ENCODE measurements around the gene LTBP1.

The LTBP1 gene

GRCh38 chr2:33302348-33302747 is 355.6 kb downstream of the LTBP1 start:
- no peaks in the 10 kb centered on the region for H3K27me3 ChIP-seq (replicated peaks; ENCODE audit: control insufficient read depth, insufficient read depth, low read length)
- TF ChIP-seq, protein P1, sequence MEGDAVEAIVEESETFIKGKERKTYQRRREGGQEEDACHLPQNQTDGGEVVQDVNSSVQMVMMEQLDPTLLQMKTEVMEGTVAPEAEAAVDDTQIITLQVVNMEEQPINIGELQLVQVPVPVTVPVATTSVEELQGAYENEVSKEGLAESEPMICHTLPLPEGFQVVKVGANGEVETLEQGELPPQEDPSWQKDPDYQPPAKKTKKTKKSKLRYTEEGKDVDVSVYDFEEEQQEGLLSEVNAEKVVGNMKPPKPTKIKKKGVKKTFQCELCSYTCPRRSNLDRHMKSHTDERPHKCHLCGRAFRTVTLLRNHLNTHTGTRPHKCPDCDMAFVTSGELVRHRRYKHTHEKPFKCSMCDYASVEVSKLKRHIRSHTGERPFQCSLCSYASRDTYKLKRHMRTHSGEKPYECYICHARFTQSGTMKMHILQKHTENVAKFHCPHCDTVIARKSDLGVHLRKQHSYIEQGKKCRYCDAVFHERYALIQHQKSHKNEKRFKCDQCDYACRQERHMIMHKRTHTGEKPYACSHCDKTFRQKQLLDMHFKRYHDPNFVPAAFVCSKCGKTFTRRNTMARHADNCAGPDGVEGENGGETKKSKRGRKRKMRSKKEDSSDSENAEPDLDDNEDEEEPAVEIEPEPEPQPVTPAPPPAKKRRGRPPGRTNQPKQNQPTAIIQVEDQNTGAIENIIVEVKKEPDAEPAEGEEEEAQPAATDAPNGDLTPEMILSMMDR (IDR thresholded peaks at IDR 0.05; ENCODE audit: insufficient read depth, low read length, poor library complexity, severe bottlenecking) = no peak
- no peaks in the 10 kb centered on the region for H3K36me3 ChIP-seq (ENCODE audit: control insufficient read depth, insufficient read depth, low read length)
- DNase-seq (ENCODE audit: extremely low read depth, insufficient read length) = no peak
- no peak overlapping the region for H3K4me3 ChIP-seq (replicated peaks; ENCODE audit: low read depth, low read length)

GRCh38 chr2:33304032-33304864 is 357.5 kb downstream of the LTBP1 start:
- TF ChIP-seq, protein P1 (IDR thresholded peaks at IDR 0.05; ENCODE audit: insufficient read depth, low read length, poor library complexity, severe bottlenecking) = no peak
- Histone ChIP-seq H3K27me3 (replicated peaks; ENCODE audit: control insufficient read depth, insufficient read depth, low read length) (no peaks in the 10 kb centered on the region), H3K4me3 (replicated peaks; ENCODE audit: low read depth, low read length) (no peak overlapping the region), H3K36me3 (ENCODE audit: control insufficient read depth, insufficient read depth, low read length) (no peaks in the 10 kb centered on the region)
- no peak for DNase-seq (ENCODE audit: extremely low read depth, insufficient read length)

- DNase-seq (ENCODE audit: extremely low read depth, insufficient read length) = no peak
- H3K4me3 ChIP-seq (replicated peaks; ENCODE audit: low read depth, low read length) = no peak overlapping the region
- TF ChIP-seq, protein P1 (IDR thresholded peaks at IDR 0.05; ENCODE audit: insufficient read depth, low read length, poor library complexity, severe bottlenecking) = no peak
- H3K36me3 ChIP-seq (ENCODE audit: control insufficient read depth, insufficient read depth, low read length) = no peaks in the 10 kb centered on the region
- no peaks in the 10 kb centered on the region for H3K27me3 ChIP-seq (replicated peaks; ENCODE audit: control insufficient read depth, insufficient read depth, low read length)
Observed at GRCh38 chr2:33307659-33308270, 361.0 kb downstream of the LTBP1 start.

GRCh38 chr2:33312355-33312754 is 365.6 kb downstream of the LTBP1 start:
- TF ChIP-seq, protein P1 (IDR thresholded peaks at IDR 0.05; ENCODE audit: insufficient read depth, low read length, poor library complexity, severe bottlenecking) = no peak
- no peak overlapping the region for H3K4me3 ChIP-seq (replicated peaks; ENCODE audit: low read depth, low read length)
- H3K36me3 ChIP-seq (ENCODE audit: control insufficient read depth, insufficient read depth, low read length) = no peaks in the 10 kb centered on the region
- no peak for DNase-seq (ENCODE audit: extremely low read depth, insufficient read length)
- H3K27me3 ChIP-seq (replicated peaks; ENCODE audit: control insufficient read depth, insufficient read depth, low read length) = no peaks in the 10 kb centered on the region

GRCh38 chr2:33313039-33313438 is 366.3 kb downstream of the LTBP1 start:
- no peaks in the 10 kb centered on the region for H3K27me3 ChIP-seq (replicated peaks; ENCODE audit: control insufficient read depth, insufficient read depth, low read length)
- H3K4me3 ChIP-seq (replicated peaks; ENCODE audit: low read depth, low read length) = no peak overlapping the region
- TF ChIP-seq, protein P1 (IDR thresholded peaks at IDR 0.05; ENCODE audit: insufficient read depth, low read length, poor library complexity, severe bottlenecking) = no peak
- DNase-seq (ENCODE audit: extremely low read depth, insufficient read length) = no peak
- H3K36me3 ChIP-seq (ENCODE audit: control insufficient read depth, insufficient read depth, low read length) = no peaks in the 10 kb centered on the region

Measured in GM06990 (cell line).